Spinal cord (tissue), 10 donors: ENCODE measurements around the gene KIAA1549. TPM values are rescaled to one million over a fixed set of nuclear protein-coding genes. Genes with fewer than 3 reads are reported as not detected.
"Not testable (repeated sequence)": the region's sequence is repeated elsewhere in the genome, so short reads cannot be mapped to it uniquely, and the experiment has no call there.

Source experiments
- DNase-seq, 6 donors: peaks; one replicate each; pipeline versions ENCODE4 v3.0.0 to v3.0.0-alpha.2; 2013 to 2015; ENCODE audit warnings: low spot score in 6 of 6, low read depth in 4 of 6
- H3K27ac ChIP-seq: one replicate; pipeline ENCODE4 v1.5.1; 2013; ENCODE audit warnings: low read depth, low read length, control low read depth
- H3K27me3 ChIP-seq: one replicate; pipeline ENCODE4 v1.6.1; 2013; ENCODE audit warnings: low read length; ENCODE audit not compliant: control insufficient read depth, insufficient read depth
- H3K36me3 ChIP-seq: one replicate; pipeline ENCODE4 v1.6.1; 2013; ENCODE audit warnings: low read length; ENCODE audit not compliant: control insufficient read depth, insufficient read depth
- H3K4me1 ChIP-seq: one replicate; pipeline ENCODE4 v1.6.1; 2013; ENCODE audit warnings: low read length; ENCODE audit not compliant: control insufficient read depth, insufficient read depth
- H3K4me3 ChIP-seq: one replicate; pipeline ENCODE4 v1.5.1; 2013; ENCODE audit warnings: low read depth, low read length, control low read depth
- H3K9me3 ChIP-seq: one replicate; pipeline ENCODE4 v1.6.1; 2013; ENCODE audit warnings: low read length; ENCODE audit not compliant: control insufficient read depth, insufficient read depth
- WGBS: methylation state at CpG from one replicate; pipeline ENCODE4 v1.1.5; 2013; ENCODE audit warnings: missing lambda C conversion rate; ENCODE audit not compliant: insufficient coverage; 5-methylcytosine and 5-hydroxymethylcytosine counted together
- polyA plus RNA-seq, 2 donors: library from polyadenylated mRNA; unstranded; fragments of 120-200 nt; gene quantifications; one replicate each; pipeline ENCODE4 v1.2.1, GENCODE V29; 2013; ENCODE audit not compliant: insufficient read length in 2 of 2
- total RNA-seq, 2 donors: library from RNA; depleted of rRNA in 1 of 2; stranded (reverse); fragments of 120-200 nt in 1 of 2; fragments of >200 nt in 1 of 2; gene quantifications; one replicate each; pipeline versions ENCODE4 v1.2.3 to v1.2.4, GENCODE V29; 2013 to 2014
- donor health status: healthy.

KIAA1549 gene
- total and polyA plus RNA-seq, 4 donors = 11.1 to 27.8 (median 19.0) TPM

DNA sequence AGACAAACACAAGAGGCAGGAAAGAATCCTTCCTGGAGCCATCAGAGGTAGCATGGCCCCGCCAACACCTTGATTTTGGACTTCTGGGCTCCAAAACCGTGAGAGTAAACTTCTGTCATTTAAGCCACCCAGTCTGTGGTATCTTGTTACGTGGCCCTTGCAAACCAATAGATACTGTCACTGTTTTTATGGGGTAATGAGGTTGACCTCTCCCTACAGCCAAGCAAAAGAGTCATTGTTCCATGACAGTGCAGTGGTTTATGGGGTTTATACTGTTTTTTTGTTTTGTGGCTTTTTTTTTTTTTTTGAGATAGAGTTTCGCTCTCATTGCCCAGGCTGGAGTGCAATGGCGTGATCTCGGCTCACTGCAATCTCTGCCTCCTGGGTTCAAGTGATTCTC is 32.8 kb downstream of the KIAA1549 start:
- H3K4me3 ChIP-seq = no peak overlapping the region
- H3K27me3 ChIP-seq = no peaks in the 10 kb centered on the region
- no peaks in the 10 kb centered on the region for H3K9me3 ChIP-seq
- WGBS = 94% methylated on average over 2 of the region's 6 CpGs
- no peaks in the 10 kb centered on the region for H3K36me3 ChIP-seq
- peaks cover 12% of the 10 kb centered on the region for H3K4me1 ChIP-seq
- no peak for DNase-seq
- H3K27ac ChIP-seq = no peak overlapping the region

GRCh38 chr7:138945821-138946220 is 35.4 kb downstream of the KIAA1549 start:
- no CpG with 5 or more reads among the region's 3 CpGs for WGBS
- Histone ChIP-seq H3K27ac (no peak overlapping the region), H3K27me3 (no peaks in the 10 kb centered on the region)

GRCh38 chr7:138945154-138945553 is 36.0 kb downstream of the KIAA1549 start:
- Histone ChIP-seq H3K27ac (no peak overlapping the region), H3K4me3 (no peak overlapping the region), H3K27me3 (no peaks in the 10 kb centered on the region), H3K36me3 (no peaks in the 10 kb centered on the region), H3K4me1 (peaks cover 18% of the 10 kb centered on the region), H3K9me3 (no peaks in the 10 kb centered on the region)
- no peak for DNase-seq
- WGBS = 71% methylated on average over 1 of the region's 3 CpGs

More at GRCh38 chr7:138945821-138946220, 35.4 kb downstream of the KIAA1549 start:
- no peak overlapping the region for H3K4me3 ChIP-seq
- no peak for DNase-seq
- no peaks in the 10 kb centered on the region for H3K36me3 ChIP-seq
- no peaks in the 10 kb centered on the region for H3K9me3 ChIP-seq
- H3K4me1 ChIP-seq = peaks cover 18% of the 10 kb centered on the region

- no peak for DNase-seq
- no peaks in the 10 kb centered on the region for H3K36me3 ChIP-seq
- H3K4me1 ChIP-seq = peaks cover 18% of the 10 kb centered on the region
- H3K27ac ChIP-seq = no peak overlapping the region
- no peak overlapping the region for H3K4me3 ChIP-seq
- no peaks in the 10 kb centered on the region for H3K27me3 ChIP-seq
- no peaks in the 10 kb centered on the region for H3K9me3 ChIP-seq
- WGBS = 88% methylated on average over 1 of the region's 2 CpGs
These were observed 36.6 kb downstream of the KIAA1549 start for GRCh38 chr7:138944592-138944991.

GRCh38 chr7:138943061-138943460 is 38.1 kb downstream of the KIAA1549 start:
- Histone ChIP-seq H3K4me1 (peaks cover 18% of the 10 kb centered on the region), H3K27me3 (no peaks in the 10 kb centered on the region), H3K9me3 (no peaks in the 10 kb centered on the region), H3K36me3 (no peaks in the 10 kb centered on the region), H3K27ac (no peak overlapping the region), H3K4me3 (no peak overlapping the region)
- 38% methylated on average over 9 of the region's 11 CpGs for WGBS
- DNase-seq = peak in 1 of 6 donors; percentile 49

DNA sequence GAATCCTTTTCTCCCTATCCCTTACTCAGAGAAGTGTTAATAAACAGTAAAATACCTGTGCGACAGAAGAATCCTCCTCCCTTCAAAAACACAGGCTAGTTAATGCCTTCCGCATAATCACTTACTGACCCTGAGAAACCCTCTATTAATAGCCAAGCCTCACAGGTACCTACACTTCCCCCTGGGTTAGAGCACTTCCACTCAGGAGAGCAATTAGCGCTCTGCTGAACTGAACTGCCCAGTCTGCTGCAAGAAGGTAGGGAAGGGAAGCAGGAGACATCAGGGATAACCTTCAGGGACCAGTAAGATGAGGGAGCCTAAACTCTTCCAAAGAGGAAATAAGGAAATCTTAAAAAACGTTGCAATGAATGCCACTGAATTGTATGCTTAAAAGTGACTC is 39.6 kb downstream of the KIAA1549 start:
- Histone ChIP-seq H3K36me3 (no peaks in the 10 kb centered on the region), H3K9me3 (no peaks in the 10 kb centered on the region), H3K27ac (no peak overlapping the region), H3K4me1 (peaks cover 15% of the 10 kb centered on the region), H3K27me3 (no peaks in the 10 kb centered on the region), H3K4me3 (no peak overlapping the region)
- DNase-seq = no peak
- 86% methylated on average over 1 of the region's 4 CpGs for WGBS

- H3K27ac ChIP-seq, DNase-seq, H3K4me3 ChIP-seq, H3K27me3 ChIP-seq, H3K9me3 ChIP-seq, H3K36me3 ChIP-seq: not testable (repeated sequence)
- peaks cover 18% of the 10 kb centered on the region for H3K4me1 ChIP-seq
- WGBS = no CpG with 5 or more reads among the region's 1 CpG
These were observed 40.6 kb downstream of the KIAA1549 start for GRCh38 chr7:138940602-138941001.

DNA sequence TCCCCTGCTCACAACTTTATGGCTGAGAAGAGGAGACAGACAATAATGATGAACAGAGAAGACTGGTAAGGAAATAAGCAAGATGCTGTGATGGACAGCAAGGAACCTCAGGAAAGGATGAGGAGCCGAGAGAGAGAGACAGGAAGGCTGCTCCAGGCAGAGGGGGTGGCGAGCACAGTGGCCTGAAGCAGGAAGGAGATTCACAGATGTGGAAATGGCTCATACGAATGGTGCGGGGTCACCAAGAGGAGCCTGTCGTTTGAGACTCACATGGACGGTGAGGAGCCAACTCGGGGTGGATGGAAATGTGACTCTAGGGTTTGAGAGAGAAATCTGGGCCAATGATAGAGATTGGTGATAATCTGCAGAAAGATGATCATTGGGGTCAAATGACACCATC is 43.7 kb downstream of the KIAA1549 start:
- Histone ChIP-seq H3K27ac (no peak overlapping the region), H3K27me3 (no peaks in the 10 kb centered on the region), H3K36me3 (no peaks in the 10 kb centered on the region), H3K4me1 (peaks cover 19% of the 10 kb centered on the region), H3K4me3 (no peak overlapping the region), H3K9me3 (no peaks in the 10 kb centered on the region)
- WGBS = 93% methylated on average over 7 of the region's 7 CpGs
- no peak for DNase-seq

DNA sequence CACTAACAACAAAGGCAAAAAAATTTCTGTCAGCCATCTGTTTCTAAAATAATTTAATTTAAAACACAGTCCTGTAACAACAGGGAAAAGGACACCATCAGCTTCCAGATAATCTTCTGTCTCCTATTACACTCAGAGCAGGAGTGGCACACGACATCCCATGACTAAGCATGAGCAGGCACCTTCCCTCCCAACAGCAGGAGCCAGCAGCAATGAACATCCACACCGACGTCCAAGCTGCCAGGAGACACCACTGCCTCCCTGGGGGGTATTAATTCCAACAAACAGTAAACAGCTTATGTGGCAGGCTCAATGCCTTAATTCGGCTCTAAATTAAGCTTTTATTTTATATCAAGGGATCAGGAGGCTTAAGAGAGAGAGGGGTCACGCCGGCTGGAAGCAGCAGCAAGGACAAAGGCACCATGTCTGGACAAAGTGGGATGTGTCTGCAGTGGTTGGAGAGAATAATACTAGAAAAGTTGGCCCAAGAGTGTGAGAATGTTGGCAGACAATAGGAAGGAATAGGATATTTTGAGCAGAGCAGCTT is 45.7 kb downstream of the KIAA1549 start:
- Histone ChIP-seq H3K27ac (peak overlapping the region; percentile 47), H3K4me3 (no peak overlapping the region)
- 7% methylated on average over 4 of the region's 6 CpGs for WGBS

GRCh38 chr7:138934861-138935260 is 46.3 kb downstream of the KIAA1549 start:
- no peak for DNase-seq

More for the DNA sequence above, 45.7 kb downstream of the KIAA1549 start:
- peaks cover 19% of the 10 kb centered on the region for H3K4me1 ChIP-seq
- DNase-seq = peak in 2 of 6 donors; percentile 61 to 83
- H3K27me3 ChIP-seq = no peaks in the 10 kb centered on the region
- no peaks in the 10 kb centered on the region for H3K36me3 ChIP-seq
- no peaks in the 10 kb centered on the region for H3K9me3 ChIP-seq

More at GRCh38 chr7:138934861-138935260, 46.3 kb downstream of the KIAA1549 start:
- Histone ChIP-seq H3K27ac (peak overlapping the region; percentile 47), H3K27me3 (no peaks in the 10 kb centered on the region), H3K4me1 (peaks cover 19% of the 10 kb centered on the region), H3K4me3 (no peak overlapping the region), H3K36me3 (no peaks in the 10 kb centered on the region), H3K9me3 (no peaks in the 10 kb centered on the region)
- 54% methylated on average over 3 of the region's 3 CpGs for WGBS
